Measurements from ENCODE around the gene SLFN5. TPM values are rescaled to one million over a fixed set of nuclear protein-coding genes. Genes with fewer than 3 reads are reported as not detected.
"Not testable (repeated sequence)": the region's sequence is repeated elsewhere in the genome, so short reads cannot be mapped to it uniquely, and the experiment has no call there.

The SLFN5 gene
- total RNA-seq: 100 to 1,000 TPM in 2 of 7 donors, 10 to 100 TPM in 5; 67.9 to 110 (median 77.6) TPM
- 1 to 10 TPM; 3.2 to 7.4 (median 4.6) TPM for polyA plus RNA-seq
- long read RNA-seq, donor 1, full-length matches to known transcripts: 11 of 18 reads
- long read RNA-seq, donor 1, partial matches to known transcripts: 7 of 18 reads
- long read RNA-seq, donor 1, other reads (novel, unspliced or antisense): 0 of 18 reads
- long read RNA-seq, donor 2, full-length matches to known transcripts: 11 of 11 reads
- long read RNA-seq, donor 2, partial matches to known transcripts: 0 of 11 reads
- long read RNA-seq, donor 2, other reads (novel, unspliced or antisense): 0 of 11 reads

- Histone ChIP-seq H3K27me3 (replicated peaks in 1 of 7) (no peaks in the 10 kb centered on the region), H3K4me3 (peak within 1 kb of the TSS; percentile 60 to 83 (median 77)), H3K9me3 (no peaks in the 10 kb centered on the region), H3K4me1 (peaks cover 23 to 92% (median 69%) of the 10 kb centered on the region in 6 donors), H3K36me3 (peaks cover 0 to 11% (median 6%) of the 10 kb centered on the region in 6 donors), H3K27ac (peak within 1 kb of the TSS; percentile 87 to 97 (median 95))
- 0 to 2% (median 0%) methylated on average over 34 to 44 of the region's 44 CpGs for WGBS, 5 donors
- intact Hi-C loops (cut with DNase I; ENCODE audit: low total_unique reads): loop anchor here (10.0 kb wide), 2 partner anchors 68 to 292 kb away; partner anchors contain the start of gene SLFN12L
- peak; percentile 96 for DNase-seq
- TF ChIP-seq POLR2AphosphoS5 (IDR thresholded peaks at IDR 0.05) (peak; percentile 98 to 99 (median 98)), CTCF (IDR thresholded peaks at IDR 0.05 in 8 of 11, conservative IDR thresholded peaks at IDR 0.05 in 3 of 11) (no peak), POLR2A (IDR thresholded peaks at IDR 0.05) (peak; percentile 45 to 90 (median 57))
These were observed at the start of gene SLFN5 for GRCh38 chr17:35242805-35243560. TSS of gene SLFN5 (plus strand) at chr17:35243072. CDS start at chr17:35258691, 15,619 bp downstream.

GRCh38 chr17:35194001-35194400, 48.9 kb upstream of the SLFN5 start, which contains the start of gene SLC35G3:
TSS of gene SLC35G3 (minus strand) at chr17:35194393. CDS start at chr17:35194307, 86 bp downstream.
- whole genome bisulfite sequencing, 5 donors: 80 to 98% (median 93%) methylated on average over 12 of the region's 12 CpGs
- H3K4me3 ChIP-seq; H3K27ac ChIP-seq; H3K27me3 ChIP-seq (replicated peaks in 1 of 7); H3K9me3 ChIP-seq; H3K36me3 ChIP-seq; intact Hi-C loops (cut with DNase I; ENCODE audit: low total_unique reads); DNase-seq: not testable (repeated sequence)
- peaks cover 0 to 10% (median 0%) of the 10 kb centered on the region in 6 donors for H3K4me1 ChIP-seq

GRCh38 chr17:35195062-35195461, 47.8 kb upstream of the SLFN5 start:
- 87 to 93% (median 93%) methylated on average over 10 to 31 of the region's 31 CpGs for WGBS, 5 donors

GRCh38 chr17:35202582-35202981, 40.3 kb upstream of the SLFN5 start:
- H3K4me1 ChIP-seq; H3K4me3 ChIP-seq; intact Hi-C loops (cut with DNase I; ENCODE audit: low total_unique reads); H3K27me3 ChIP-seq (replicated peaks in 1 of 7); DNase-seq; H3K36me3 ChIP-seq; H3K27ac ChIP-seq: not testable (repeated sequence)
- WGBS, 5 donors: 83 to 100% (median 90%) methylated on average over 1 to 2 of the region's 2 CpGs
- peaks cover 0 to 14% (median 13%) of the 10 kb centered on the region in 8 donors for H3K9me3 ChIP-seq

More at GRCh38 chr17:35195062-35195461, 47.8 kb upstream of the SLFN5 start:
- DNase-seq; H3K27ac ChIP-seq; H3K27me3 ChIP-seq (replicated peaks in 1 of 7); H3K4me1 ChIP-seq; H3K36me3 ChIP-seq; intact Hi-C loops (cut with DNase I; ENCODE audit: low total_unique reads); H3K4me3 ChIP-seq: not testable (repeated sequence)
- peaks cover 0 to 17% (median 11%) of the 10 kb centered on the region in 8 donors for H3K9me3 ChIP-seq

GRCh38 chr17:35210741-35211140, 32.1 kb upstream of the SLFN5 start:
- no peak for DNase-seq
- H3K4me1 ChIP-seq: peaks cover 15 to 37% (median 26%) of the 10 kb centered on the region in 6 donors
- no peaks in the 10 kb centered on the region for H3K36me3 ChIP-seq
- 85 to 95% (median 93%) methylated on average over 7 of the region's 7 CpGs for WGBS, 5 donors
- intact Hi-C loops (cut with DNase I; ENCODE audit: low total_unique reads): no loop called here
- no peak overlapping the region for H3K27ac ChIP-seq
- H3K4me3 ChIP-seq: no peak overlapping the region
- H3K27me3 ChIP-seq (replicated peaks in 1 of 7): no peaks in the 10 kb centered on the region
- no peaks in the 10 kb centered on the region for H3K9me3 ChIP-seq
- TF ChIP-seq POLR2A (IDR thresholded peaks at IDR 0.05) (no peak), CTCF (IDR thresholded peaks at IDR 0.05 in 8 of 11, conservative IDR thresholded peaks at IDR 0.05 in 3 of 11) (no peak), POLR2AphosphoS5 (IDR thresholded peaks at IDR 0.05) (no peak)

Measured in spleen (tissue), 13 donors.